ENCODE measurements around the gene CCDC14. TPM values are rescaled to one million over a fixed set of nuclear protein-coding genes. Genes with fewer than 3 reads are reported as not detected.

Gene CCDC14
- total and polyA plus RNA-seq, 4 donors, result 3.7 to 32.5 (median 14.7) TPM

- WGBS, result 85% methylated on average over 3 of the region's 3 CpGs
These were observed 23.9 kb upstream of the CCDC14 start for GRCh38 chr3:123984957-123985356.

More at GRCh38 chr3:123984957-123985356, 23.9 kb upstream of the CCDC14 start:
- H3K4me3 ChIP-seq (ENCODE audit: low read depth in 1 of 3, low read length in 3 of 3), result no peak overlapping the region
- no peak for DNase-seq (ENCODE audit: low spot score)
- H3K27me3 ChIP-seq (ENCODE audit: control insufficient read depth in 4 of 4, insufficient read depth in 4 of 4, low read length in 3 of 4), result no peaks in the 10 kb centered on the region
- H3K4me1 ChIP-seq (ENCODE audit: control insufficient read depth in 4 of 4, insufficient read depth in 4 of 4, low read length in 3 of 4), result peaks cover 0 to 3% (median 3%) of the 10 kb centered on the region in 4 donors
- H3K9me3 ChIP-seq (ENCODE audit: control insufficient read depth in 4 of 4, low read length in 3 of 4), result no peaks in the 10 kb centered on the region
- H3K9ac ChIP-seq (ENCODE audit: low read depth in 1 of 2, low read length in 2 of 2), result no peak overlapping the region
- no peaks in the 10 kb centered on the region for H3K36me3 ChIP-seq (ENCODE audit: control insufficient read depth in 4 of 4, insufficient read depth in 3 of 4, low read depth in 1 of 4, low read length in 3 of 4)
- TF ChIP-seq, protein P1, sequence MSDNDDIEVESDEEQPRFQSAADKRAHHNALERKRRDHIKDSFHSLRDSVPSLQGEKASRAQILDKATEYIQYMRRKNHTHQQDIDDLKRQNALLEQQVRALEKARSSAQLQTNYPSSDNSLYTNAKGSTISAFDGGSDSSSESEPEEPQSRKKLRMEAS (IDR thresholded peaks at IDR 0.05), result no peak
- TF ChIP-seq ATF3 (IDR thresholded peaks at IDR 0.05), result no peak
- TF ChIP-seq FOXA1 (IDR thresholded peaks at IDR 0.05), result no peak
- no peak for TF ChIP-seq CTCF (IDR thresholded peaks at IDR 0.05; ENCODE audit: low read depth, low read length, missing input control)
- TF ChIP-seq YY1 (IDR thresholded peaks at IDR 0.05), result no peak
- TF ChIP-seq, protein P2, sequence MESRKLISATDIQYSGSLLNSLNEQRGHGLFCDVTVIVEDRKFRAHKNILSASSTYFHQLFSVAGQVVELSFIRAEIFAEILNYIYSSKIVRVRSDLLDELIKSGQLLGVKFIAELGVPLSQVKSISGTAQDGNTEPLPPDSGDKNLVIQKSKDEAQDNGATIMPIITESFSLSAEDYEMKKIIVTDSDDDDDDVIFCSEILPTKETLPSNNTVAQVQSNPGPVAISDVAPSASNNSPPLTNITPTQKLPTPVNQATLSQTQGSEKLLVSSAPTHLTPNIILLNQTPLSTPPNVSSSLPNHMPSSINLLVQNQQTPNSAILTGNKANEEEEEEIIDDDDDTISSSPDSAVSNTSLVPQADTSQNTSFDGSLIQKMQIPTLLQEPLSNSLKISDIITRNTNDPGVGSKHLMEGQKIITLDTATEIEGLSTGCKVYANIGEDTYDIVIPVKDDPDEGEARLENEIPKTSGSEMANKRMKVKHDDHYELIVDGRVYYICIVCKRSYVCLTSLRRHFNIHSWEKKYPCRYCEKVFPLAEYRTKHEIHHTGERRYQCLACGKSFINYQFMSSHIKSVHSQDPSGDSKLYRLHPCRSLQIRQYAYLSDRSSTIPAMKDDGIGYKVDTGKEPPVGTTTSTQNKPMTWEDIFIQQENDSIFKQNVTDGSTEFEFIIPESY (IDR thresholded peaks at IDR 0.05), result no peak
- TF ChIP-seq GABPA (IDR thresholded peaks at IDR 0.05 in 1 of 2, conservative IDR thresholded peaks at IDR 0.05 in 1 of 2), result no peak
- no peak for TF ChIP-seq SP1 (IDR thresholded peaks at IDR 0.05)
- TF ChIP-seq JUND (IDR thresholded peaks at IDR 0.05), result no peak
- TF ChIP-seq HNF4G (IDR thresholded peaks at IDR 0.05), result no peak
- TF ChIP-seq EGR1 (IDR thresholded peaks at IDR 0.05; ENCODE audit: low read depth in 2 of 2), result no peak
- no peak for TF ChIP-seq HNF4A (conservative IDR thresholded peaks at IDR 0.05)
- no peak for TF ChIP-seq FOXA2 (IDR thresholded peaks at IDR 0.05)
- no peak for TF ChIP-seq NR2F2 (IDR thresholded peaks at IDR 0.05)
- TF ChIP-seq RXRA (IDR thresholded peaks at IDR 0.05), result no peak
- TF ChIP-seq, protein P3, sequence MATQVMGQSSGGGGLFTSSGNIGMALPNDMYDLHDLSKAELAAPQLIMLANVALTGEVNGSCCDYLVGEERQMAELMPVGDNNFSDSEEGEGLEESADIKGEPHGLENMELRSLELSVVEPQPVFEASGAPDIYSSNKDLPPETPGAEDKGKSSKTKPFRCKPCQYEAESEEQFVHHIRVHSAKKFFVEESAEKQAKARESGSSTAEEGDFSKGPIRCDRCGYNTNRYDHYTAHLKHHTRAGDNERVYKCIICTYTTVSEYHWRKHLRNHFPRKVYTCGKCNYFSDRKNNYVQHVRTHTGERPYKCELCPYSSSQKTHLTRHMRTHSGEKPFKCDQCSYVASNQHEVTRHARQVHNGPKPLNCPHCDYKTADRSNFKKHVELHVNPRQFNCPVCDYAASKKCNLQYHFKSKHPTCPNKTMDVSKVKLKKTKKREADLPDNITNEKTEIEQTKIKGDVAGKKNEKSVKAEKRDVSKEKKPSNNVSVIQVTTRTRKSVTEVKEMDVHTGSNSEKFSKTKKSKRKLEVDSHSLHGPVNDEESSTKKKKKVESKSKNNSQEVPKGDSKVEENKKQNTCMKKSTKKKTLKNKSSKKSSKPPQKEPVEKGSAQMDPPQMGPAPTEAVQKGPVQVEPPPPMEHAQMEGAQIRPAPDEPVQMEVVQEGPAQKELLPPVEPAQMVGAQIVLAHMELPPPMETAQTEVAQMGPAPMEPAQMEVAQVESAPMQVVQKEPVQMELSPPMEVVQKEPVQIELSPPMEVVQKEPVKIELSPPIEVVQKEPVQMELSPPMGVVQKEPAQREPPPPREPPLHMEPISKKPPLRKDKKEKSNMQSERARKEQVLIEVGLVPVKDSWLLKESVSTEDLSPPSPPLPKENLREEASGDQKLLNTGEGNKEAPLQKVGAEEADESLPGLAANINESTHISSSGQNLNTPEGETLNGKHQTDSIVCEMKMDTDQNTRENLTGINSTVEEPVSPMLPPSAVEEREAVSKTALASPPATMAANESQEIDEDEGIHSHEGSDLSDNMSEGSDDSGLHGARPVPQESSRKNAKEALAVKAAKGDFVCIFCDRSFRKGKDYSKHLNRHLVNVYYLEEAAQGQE (IDR thresholded peaks at IDR 0.05), result no peak
- no peak for TF ChIP-seq RAD21 (IDR thresholded peaks at IDR 0.05)
- no peak overlapping the region for H3K27ac ChIP-seq (ENCODE audit: low read depth in 1 of 2, low read length in 2 of 2)
